ENCODE measurements around the gene SORD.
"Not testable (repeated sequence)": the region's sequence is repeated elsewhere in the genome, so short reads cannot be mapped to it uniquely, and the experiment has no call there.

SORD gene

DNA sequence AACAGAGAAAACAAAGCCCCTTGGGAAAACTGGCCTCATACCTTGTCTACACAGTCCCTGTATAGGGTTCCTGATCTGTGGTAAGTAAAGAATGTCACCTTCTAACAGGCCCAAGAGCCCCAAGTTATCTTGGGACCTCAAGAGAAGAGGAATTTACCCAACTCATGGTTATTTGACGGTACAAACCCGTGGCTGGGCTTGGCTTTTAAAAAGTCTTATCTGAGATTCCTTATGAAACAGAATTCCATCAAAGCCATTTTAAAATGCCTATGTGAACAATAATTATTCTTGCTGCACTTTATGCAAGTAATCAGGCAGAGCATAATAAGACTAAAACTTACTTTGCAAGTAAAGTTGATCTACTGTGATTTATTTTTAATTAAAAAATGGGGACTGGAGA is 13.9 kb upstream of the SORD start:
- H3K4me3 ChIP-seq (ENCODE audit: low read depth, low read length) = no peak overlapping the region
- no peak for DNase-seq (ENCODE audit: low read depth)
- TF ChIP-seq, protein P1, sequence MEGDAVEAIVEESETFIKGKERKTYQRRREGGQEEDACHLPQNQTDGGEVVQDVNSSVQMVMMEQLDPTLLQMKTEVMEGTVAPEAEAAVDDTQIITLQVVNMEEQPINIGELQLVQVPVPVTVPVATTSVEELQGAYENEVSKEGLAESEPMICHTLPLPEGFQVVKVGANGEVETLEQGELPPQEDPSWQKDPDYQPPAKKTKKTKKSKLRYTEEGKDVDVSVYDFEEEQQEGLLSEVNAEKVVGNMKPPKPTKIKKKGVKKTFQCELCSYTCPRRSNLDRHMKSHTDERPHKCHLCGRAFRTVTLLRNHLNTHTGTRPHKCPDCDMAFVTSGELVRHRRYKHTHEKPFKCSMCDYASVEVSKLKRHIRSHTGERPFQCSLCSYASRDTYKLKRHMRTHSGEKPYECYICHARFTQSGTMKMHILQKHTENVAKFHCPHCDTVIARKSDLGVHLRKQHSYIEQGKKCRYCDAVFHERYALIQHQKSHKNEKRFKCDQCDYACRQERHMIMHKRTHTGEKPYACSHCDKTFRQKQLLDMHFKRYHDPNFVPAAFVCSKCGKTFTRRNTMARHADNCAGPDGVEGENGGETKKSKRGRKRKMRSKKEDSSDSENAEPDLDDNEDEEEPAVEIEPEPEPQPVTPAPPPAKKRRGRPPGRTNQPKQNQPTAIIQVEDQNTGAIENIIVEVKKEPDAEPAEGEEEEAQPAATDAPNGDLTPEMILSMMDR (IDR thresholded peaks at IDR 0.05; ENCODE audit: insufficient read depth, low read depth, low read length, missing control alignments) = no peak

- not testable (repeated sequence) for DNase-seq (ENCODE audit: low read depth); H3K4me3 ChIP-seq (ENCODE audit: low read depth, low read length)
These were observed 7.9 kb upstream of the SORD start for GRCh38 chr15:45015114-45015513.

- not testable (repeated sequence) for H3K4me3 ChIP-seq (ENCODE audit: low read depth, low read length); DNase-seq (ENCODE audit: low read depth)
These were observed 2.6 kb upstream of the SORD start for GRCh38 chr15:45020222-45020900.

GRCh38 chr15:45020901-45021259 is 2.1 kb upstream of the SORD start:
- H3K4me3 ChIP-seq (ENCODE audit: low read depth, low read length); DNase-seq (ENCODE audit: low read depth): not testable (repeated sequence)

DNA sequence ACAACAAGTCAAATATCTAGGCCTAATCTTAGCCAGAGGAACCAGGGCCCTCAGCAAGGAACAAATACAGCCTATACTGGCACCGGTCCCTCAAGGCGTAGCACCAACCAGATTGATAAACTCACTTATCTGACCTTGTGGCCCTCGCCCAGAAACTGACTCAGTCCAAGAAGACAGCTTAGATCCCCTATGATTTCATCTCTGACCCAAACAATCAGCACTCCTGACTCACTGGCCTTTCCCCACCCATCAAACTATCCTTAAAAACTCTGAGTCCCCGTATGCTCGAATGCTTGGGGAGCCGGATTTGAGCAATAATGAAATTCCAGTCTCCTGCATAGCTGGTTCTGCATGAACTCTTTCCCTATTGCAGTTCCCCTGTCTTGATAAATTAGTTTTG is 1.6 kb upstream of the SORD start:
- TF ChIP-seq, protein P1 (IDR thresholded peaks at IDR 0.05; ENCODE audit: insufficient read depth, low read depth, low read length, missing control alignments) = no peak
- DNase-seq (ENCODE audit: low read depth) = no peak
- H3K4me3 ChIP-seq (ENCODE audit: low read depth, low read length) = no peak overlapping the region

DNA sequence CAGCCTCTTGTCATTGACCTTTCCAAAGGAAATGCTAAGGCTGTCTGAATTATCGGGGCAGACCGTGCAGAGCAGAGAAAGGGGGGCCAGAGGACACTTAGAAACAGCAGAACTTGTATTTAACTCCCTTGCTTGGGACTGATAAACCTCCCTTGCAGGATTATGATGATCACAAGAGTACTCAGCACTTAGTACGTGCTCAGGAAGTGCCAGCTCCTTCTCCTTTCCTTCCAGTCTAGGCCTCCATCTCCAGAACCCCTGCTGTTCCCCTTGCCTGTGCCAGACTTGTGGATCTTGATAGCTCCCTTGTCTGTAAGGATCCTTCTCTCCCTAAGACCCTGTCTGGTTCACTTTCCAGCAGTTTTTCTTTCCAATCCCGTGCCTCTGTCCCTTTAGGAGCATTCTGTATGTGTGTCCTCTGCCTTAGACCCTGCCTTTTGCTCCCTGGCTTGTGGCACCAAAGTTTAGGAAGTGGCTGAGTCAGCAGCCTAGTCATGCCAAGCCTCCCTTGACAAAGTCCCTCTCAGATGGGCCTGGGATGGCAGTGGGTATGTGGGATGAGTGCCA is 747 bp downstream of the SORD start:
- no peak for DNase-seq (ENCODE audit: low read depth)
- peak overlapping the region; percentile 71 for H3K4me3 ChIP-seq (ENCODE audit: low read depth, low read length)
- TF ChIP-seq, protein P1 (IDR thresholded peaks at IDR 0.05; ENCODE audit: insufficient read depth, low read depth, low read length, missing control alignments) = no peak

DNA sequence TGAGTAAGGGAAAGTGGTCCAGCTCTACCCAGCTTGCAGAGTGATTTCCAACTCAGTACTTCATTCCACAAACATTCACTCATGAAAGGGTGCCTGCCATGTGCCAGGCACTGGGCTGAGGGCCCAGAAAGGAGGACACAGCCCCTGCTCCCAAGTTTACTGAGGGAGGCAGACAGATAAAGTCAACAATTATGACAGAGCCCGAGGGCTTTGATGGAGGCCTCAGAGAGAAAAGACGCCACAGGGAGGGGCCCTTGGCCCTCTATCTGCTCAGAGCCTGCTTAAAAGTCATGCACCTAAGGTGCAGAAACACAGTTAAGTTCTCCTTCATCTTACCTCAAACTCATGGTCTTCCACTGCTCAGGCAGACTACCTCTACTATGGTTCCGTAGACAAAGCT is 1.7 kb downstream of the SORD start:
- DNase-seq (ENCODE audit: low read depth); H3K4me3 ChIP-seq (ENCODE audit: low read depth, low read length): not testable (repeated sequence)

DNA sequence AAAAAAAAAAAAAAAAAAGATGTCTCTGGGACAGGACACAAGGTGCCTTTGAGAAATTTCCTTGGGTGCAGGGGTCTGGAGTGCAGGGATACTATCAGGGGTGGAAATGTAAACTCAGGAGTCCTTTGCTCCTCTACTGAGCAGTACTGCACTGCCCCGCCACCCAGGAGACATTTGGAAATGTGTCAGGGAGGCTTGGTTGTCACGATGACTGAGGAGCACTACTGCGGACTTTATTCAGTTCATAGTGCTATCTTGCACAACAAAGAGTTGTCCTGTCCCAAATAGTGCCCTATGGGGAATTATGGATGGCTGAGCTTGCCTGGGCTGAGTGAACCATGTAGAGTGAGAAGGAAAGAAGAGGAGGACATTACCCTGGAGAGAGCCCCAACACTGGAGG is 2.6 kb downstream of the SORD start:
- DNase-seq (ENCODE audit: low read depth); H3K4me3 ChIP-seq (ENCODE audit: low read depth, low read length): not testable (repeated sequence)

- DNase-seq (ENCODE audit: low read depth) = no peak
- TF ChIP-seq, protein P1 (IDR thresholded peaks at IDR 0.05; ENCODE audit: insufficient read depth, low read depth, low read length, missing control alignments) = no peak
- no peak overlapping the region for H3K4me3 ChIP-seq (ENCODE audit: low read depth, low read length)
These were observed 3.7 kb downstream of the SORD start for GRCh38 chr15:45026651-45027190.

- no peak overlapping the region for H3K4me3 ChIP-seq (ENCODE audit: low read depth, low read length)
- TF ChIP-seq, protein P1 (IDR thresholded peaks at IDR 0.05; ENCODE audit: insufficient read depth, low read depth, low read length, missing control alignments) = no peak
- DNase-seq (ENCODE audit: low read depth) = no peak
These were observed 4.2 kb downstream of the SORD start for GRCh38 chr15:45027220-45027619.
